GM18519 (cell line): ENCODE data around the gene PLEKHO2.

ENCODE experiments used
- ATAC-seq: cut with Tn5 transposase; IDR thresholded peaks from one replicate; pipeline ENCODE4 v1.9.1; 2021; ENCODE audit warnings: mild to moderate bottlenecking, moderate library complexity; ENCODE audit not compliant: unreplicated experiment, low FRiP score

The PLEKHO2 gene

DNA sequence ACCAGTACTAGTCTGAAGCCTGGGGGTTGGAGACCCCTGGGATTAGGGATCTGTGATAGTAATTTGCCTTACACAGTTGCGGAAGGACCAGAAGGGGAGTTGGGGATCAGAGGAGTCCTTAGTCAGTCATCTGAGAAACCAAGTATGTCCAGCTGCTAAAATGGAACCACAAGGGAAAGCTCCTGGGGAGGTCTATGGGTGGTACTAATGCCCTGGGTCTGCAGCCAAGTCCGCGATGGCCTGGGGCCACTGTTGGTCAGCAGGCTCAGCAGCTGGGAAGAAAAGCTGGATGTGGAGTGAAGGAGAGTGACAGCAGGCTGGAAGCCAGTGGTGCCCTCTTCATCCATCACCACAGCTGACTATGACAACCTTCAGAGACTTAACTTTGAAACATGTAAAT is 67.8 kb downstream of the PLEKHO2 start:
- ATAC-seq, result no peak

DNA sequence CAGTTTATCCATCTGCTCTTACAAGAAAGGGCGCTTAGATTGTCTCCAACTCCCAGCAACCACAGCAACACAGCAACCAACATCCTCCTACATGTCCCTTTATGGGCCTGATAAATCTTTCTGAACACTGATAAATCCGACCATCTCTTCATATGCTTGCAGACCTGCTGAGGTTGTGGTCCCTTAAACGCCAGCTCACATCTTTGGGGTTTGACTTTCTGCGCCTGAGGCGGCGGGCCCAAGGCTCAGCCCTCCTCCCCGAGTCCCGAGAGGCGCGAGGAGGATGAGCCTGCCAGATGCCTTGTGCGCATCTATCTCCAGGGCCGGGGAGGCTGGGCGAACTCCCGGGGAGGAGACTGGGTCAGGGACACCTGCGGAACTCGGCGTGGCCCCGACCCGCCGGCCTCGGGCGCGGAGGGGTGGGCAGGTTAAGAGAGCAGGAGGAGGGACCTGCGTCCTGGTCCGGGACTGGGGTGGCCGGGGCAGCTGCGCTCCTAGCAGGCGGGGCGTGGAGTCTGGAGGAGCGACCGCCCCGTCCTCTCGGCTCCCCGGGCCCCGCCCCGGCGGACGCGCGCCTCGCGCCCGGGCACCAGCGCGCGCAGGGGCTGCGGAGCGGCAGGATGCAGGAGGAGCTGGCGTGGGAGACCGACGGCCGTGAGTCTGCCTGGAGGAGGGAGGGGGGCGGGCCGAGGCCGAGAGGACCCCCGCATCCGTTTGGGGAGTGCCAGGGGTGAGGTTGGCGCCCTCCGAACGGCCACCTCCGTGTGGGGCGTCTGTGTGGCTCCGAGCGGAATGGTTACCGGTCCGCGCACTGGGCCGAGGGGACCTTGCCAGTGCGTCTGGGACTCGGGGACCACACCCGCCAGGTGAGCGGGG is 69.8 kb downstream of the PLEKHO2 start, which contains the start of gene ANKDD1A:
ANKDD1A (plus strand) TSS at position 592 of the 876 bp plus-strand sequence; CDS start at position 621, 29 bp downstream.
- no peak for ATAC-seq

DNA sequence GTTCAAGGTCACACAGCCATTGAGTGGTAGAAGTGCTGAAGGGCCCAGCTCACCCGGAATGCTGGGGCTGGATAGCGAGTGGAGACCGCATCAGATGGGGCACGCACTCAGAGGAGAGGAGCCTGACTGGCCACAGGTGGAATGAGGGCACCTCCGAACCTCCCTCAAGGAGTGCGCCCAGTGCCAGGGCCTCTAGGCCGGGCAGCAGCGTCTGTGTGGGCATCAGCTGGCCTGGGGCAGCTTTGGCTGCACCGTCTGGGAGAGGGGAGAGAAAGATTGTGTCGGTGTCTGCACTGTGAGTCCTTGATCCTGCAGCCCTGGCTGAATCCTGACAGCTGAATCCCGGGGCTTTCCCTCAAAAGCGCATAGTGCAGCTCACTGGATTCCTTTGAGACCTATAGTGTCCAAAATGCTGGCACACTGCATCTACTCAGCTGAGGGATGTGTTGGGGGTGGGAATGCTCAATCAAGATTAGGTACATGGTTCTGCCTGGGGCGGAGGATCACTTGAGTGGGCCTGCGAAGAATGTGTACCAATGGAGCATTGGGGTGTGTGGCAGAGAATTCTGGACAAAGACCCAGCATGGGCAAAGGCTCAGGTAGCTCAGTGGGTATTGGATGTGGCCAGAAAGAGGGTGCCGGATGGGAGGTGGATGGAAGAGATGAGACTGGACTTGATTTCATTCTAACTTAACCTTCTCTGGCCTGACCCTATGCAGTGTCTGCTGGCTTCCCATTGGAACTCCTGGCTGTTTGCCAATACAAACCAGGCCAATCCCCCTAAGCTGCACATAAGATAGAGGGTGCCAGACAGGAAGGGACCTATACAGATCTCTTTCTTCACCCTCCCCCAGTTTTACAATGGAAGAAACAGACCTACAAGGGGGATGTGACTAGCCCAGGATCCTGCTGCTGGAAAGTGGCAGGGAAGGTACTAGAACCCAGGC is 70.9 kb downstream of the PLEKHO2 start:
- no peak for ATAC-seq

DNA sequence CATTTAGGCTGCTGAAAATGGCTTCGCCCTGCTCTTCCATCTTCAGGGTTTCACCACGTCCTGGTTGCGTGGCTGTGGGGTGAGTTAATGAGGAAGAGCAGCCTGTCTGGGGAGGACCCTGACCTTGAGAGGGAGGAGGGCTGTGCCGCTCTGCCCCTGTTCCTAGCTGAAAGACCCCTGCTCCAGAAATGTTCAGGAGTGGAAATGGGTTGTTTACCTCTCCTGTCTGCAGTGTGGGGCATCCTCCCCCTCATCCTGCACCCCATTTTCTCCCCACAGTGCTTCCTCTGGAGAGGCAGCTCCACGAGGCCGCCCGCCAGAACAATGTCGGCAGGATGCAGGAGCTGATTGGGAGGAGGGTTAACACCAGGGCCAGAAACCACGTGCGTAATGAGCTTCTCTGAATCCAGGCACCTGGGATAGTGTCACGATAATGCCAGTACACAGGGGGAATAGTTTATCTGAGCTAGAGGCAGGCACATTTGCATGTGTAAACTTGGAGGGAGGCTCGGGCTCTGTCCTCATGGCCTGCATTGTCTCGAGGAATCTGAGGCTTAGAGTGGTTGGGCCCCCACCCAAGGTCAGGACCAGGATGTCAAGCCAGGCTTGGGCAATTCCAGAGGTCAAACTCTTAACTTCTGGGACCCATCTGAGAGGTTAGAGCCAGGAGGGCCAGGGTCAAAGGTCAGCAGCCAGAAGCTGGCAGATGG is 74.0 kb downstream of the PLEKHO2 start:
- ATAC-seq, result no peak

DNA sequence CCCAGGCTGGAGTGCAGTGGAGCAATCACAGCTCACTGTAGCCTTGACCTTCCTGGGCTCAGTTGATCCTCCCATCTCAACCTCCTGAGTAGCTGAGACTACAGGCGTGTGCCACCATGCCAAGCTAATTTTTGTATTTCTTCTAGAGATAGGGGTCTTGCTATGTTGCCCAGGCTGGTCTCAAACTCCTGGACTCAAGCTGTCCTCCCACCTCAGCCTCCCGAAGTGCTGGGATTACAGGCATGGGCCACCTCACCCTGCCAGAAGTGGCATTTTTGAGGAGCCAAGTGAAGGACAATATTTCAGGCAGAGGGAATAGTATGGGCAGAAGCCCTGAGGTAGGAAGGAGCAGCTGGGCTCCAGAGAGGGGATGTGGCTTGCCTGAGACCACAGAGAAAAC is 74.7 kb downstream of the PLEKHO2 start:
- ATAC-seq, result no peak

DNA sequence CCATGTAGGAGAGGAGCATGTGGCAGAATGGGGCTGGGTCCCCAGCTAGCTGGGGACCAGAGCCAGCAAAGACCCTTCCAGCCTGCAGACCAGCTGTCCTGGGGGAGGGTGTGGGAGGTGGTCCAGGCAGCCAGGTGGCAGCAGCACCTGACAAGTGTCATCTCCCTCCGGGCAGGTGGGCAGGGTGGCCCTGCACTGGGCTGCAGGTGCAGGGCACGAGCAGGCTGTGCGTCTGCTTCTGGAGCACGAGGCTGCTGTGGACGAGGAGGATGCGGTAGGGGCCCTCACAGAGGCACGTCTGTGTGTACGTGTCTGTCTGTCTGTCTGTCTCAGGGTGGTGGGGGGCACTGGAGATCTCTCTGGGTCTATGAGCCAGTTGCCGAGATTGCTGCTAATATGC is 75.5 kb downstream of the PLEKHO2 start:
- ATAC-seq, result no peak
